ENCODE measurements around the gene SIRT7. TPM values are rescaled to one million over a fixed set of nuclear protein-coding genes. Genes with fewer than 3 reads are reported as not detected.
A peak's percentile ranks its signal among the peaks of the same experiment; 100 is the strongest.

The SIRT7 gene
- total RNA-seq, 2 experiments from 2014 or later, result 49.1 to 69.3 TPM

DNA sequence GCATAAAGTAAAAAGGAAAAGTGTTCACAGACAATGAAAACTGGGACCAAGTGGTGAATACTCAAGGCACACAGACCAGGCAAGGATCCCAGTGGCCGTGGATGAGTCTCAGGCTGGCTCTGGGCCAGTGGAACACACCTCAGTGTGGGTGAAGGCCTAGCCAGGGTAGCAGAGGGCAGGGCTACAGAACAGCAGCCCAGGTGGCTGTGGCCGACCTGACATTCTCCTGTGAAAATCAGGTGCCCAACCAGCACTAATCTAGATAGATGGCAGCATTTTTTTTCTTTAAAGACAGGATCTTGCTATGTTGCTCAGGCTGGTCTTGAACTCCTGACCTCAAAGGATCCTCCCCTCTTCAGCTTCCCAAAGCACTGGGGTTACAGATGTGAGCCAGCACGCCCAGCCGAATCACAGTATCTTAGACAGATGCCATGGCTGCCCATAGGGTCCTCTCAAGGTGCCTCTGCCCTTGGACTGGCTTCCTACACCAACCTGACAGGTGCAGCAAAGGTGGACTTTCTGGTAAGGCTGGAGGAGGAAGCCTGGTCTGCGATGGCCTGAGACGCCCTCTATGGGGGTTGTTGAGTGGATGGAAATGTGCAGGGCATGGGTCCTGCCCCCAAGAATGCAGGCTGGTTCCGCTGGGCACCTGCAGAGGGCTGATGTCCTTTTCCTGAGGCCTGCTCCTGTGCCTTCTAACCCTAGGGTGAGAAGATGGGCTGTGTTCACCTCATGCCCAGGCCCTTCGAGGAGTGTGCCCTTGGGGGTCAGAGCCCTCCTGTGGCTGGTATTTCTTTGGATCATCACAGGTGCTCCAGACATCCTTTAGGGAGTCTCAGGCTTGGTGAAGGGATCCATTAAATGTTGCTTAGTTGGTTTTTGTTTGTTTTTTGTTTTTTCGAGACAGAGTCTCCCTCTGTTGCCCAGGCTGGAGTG, 53.9 kb downstream of the SIRT7 start:
- Histone ChIP-seq H3K27ac (ENCODE audit: low read depth, low read length, poor library complexity, severe bottlenecking) (no peak overlapping the region), H3K36me3 (ENCODE audit: insufficient read depth, low read length) (peaks cover 72% of the 10 kb centered on the region), H3K9me3 (ENCODE audit: low read length) (no peaks in the 10 kb centered on the region), H3K4me2 (ENCODE audit: low read length) (peak overlapping the region; percentile 85), H3K4me3 (ENCODE audit: low read depth, low read length, poor library complexity, severe bottlenecking) (no peak overlapping the region), H3K9me2 (ENCODE audit: insufficient read depth, low read length) (no peaks in the 10 kb centered on the region), H3K79me2 (ENCODE audit: insufficient read depth, low read depth, low read length) (peaks cover 42% of the 10 kb centered on the region), H2AFZ (ENCODE audit: low read length) (no peak overlapping the region), H3K4me1 (ENCODE audit: insufficient read depth, low read length, poor library complexity, severe bottlenecking) (peaks cover 62% of the 10 kb centered on the region), H4K20me1 (ENCODE audit: insufficient read depth, low read length) (peaks cover 14% of the 10 kb centered on the region; the same call in 1 of the 2 replicates)
- DNase-seq (ENCODE audit: low spot score), result peak; percentile 47
- CTCF ChIA-PET (ENCODE audit: unreplicated experiment), result no interaction called here
- no peak for TF ChIP-seq EZH2phosphoT487 (IDR thresholded peaks at IDR 0.05; ENCODE audit: borderline replicate concordance, low read depth, low read length)
- TF ChIP-seq CTCF (conservative IDR thresholded peaks at IDR 0.05; ENCODE audit: low read length), result peak; percentile 61
- intact Hi-C loops (cut with micrococcal nuclease; ENCODE audit: unreplicated experiment), result no loop called here
- BruUV-seq (replicated peaks), result no TSS peak
- POLR2A ChIA-PET, result interaction anchor here (0.8 kb wide), 1 partner anchor 153 kb away, joined by 5 read pairs; no protein-coding TSS in a partner anchor

- no peak overlapping the region for H2AFZ ChIP-seq (ENCODE audit: low read length)
- no peak overlapping the region for H3K27ac ChIP-seq (ENCODE audit: low read depth, low read length, poor library complexity, severe bottlenecking)
- H3K79me2 ChIP-seq (ENCODE audit: insufficient read depth, low read depth, low read length), result peaks cover 47% of the 10 kb centered on the region
- no peak for TF ChIP-seq CTCF (conservative IDR thresholded peaks at IDR 0.05; ENCODE audit: low read length)
- ChIA-PET POLR2A (interaction anchor here (0.8 kb wide), 1 partner anchor 152 kb away, joined by 5 read pairs; no protein-coding TSS in a partner anchor), CTCF (ENCODE audit: unreplicated experiment) (interaction anchor here (0.5 kb wide), 1 partner anchor 79 kb away, joined by 6 read pairs; no protein-coding TSS in a partner anchor)
- intact Hi-C loops (cut with micrococcal nuclease; ENCODE audit: unreplicated experiment), result no loop called here
- peaks cover 62% of the 10 kb centered on the region for H3K4me1 ChIP-seq (ENCODE audit: insufficient read depth, low read length, poor library complexity, severe bottlenecking)
- no TSS peak for BruUV-seq (replicated peaks)
- no peaks in the 10 kb centered on the region for H3K9me3 ChIP-seq (ENCODE audit: low read length)
- H3K36me3 ChIP-seq (ENCODE audit: insufficient read depth, low read length), result peaks cover 72% of the 10 kb centered on the region
- peak overlapping the region; percentile 85 for H3K4me2 ChIP-seq (ENCODE audit: low read length)
- H4K20me1 ChIP-seq (ENCODE audit: insufficient read depth, low read length), result peaks cover 19% of the 10 kb centered on the region; the same call in 1 of the 2 replicates
- no peaks in the 10 kb centered on the region for H3K9me2 ChIP-seq (ENCODE audit: insufficient read depth, low read length)
- DNase-seq (ENCODE audit: low spot score), result no peak
- peak overlapping the region; percentile 77 for H3K4me3 ChIP-seq (ENCODE audit: low read depth, low read length, poor library complexity, severe bottlenecking)
Measured at GRCh38 chr17:81863123-81863675, 54.8 kb downstream of the SIRT7 start.

Other genes with a start within 250 kb of the SIRT7 start
- gene ARL16, start 234.4 kb downstream of the SIRT7 start, total RNA-seq (2014; rRNA removed; shearing (Covaris generic)), result 86.1 and 86.4 TPM in 2 replicates
- gene ARL16, start 234.4 kb downstream of the SIRT7 start, total RNA-seq (2022), result 49.8 and 52.2 TPM in 2 replicates
- gene HGS, start 234.2 kb downstream of the SIRT7 start, total RNA-seq (2014; rRNA removed; shearing (Covaris generic)), result 120 and 162 TPM in 2 replicates
- gene HGS, start 234.2 kb downstream of the SIRT7 start, total RNA-seq (2022), result 175 and 219 TPM in 2 replicates
- gene MRPL12, start 214.8 kb downstream of the SIRT7 start, total RNA-seq (2014; rRNA removed; shearing (Covaris generic)), result 49.8 and 67.2 TPM in 2 replicates
- 143 and 189 TPM in 2 replicates for gene MRPL12, start 214.8 kb downstream of the SIRT7 start, total RNA-seq (2022)
- 46.3 and 46.9 TPM in 2 replicates for gene SLC25A10, start 205.9 kb downstream of the SIRT7 start, total RNA-seq (2014; rRNA removed; shearing (Covaris generic))
- 41.3 and 45.6 TPM in 2 replicates for gene SLC25A10, start 205.9 kb downstream of the SIRT7 start, total RNA-seq (2022)
- gene GCGR, start 114.0 kb downstream of the SIRT7 start, total RNA-seq (2014; rRNA removed; shearing (Covaris generic)), result not detected in 2 replicates
- gene GCGR, start 114.0 kb downstream of the SIRT7 start, total RNA-seq (2022), result not detected in 2 replicates
- 249 and 288 TPM in 2 replicates for gene MCRIP1, start 84.9 kb downstream of the SIRT7 start, total RNA-seq (2014; rRNA removed; shearing (Covaris generic))
- gene MCRIP1, start 84.9 kb downstream of the SIRT7 start, total RNA-seq (2022), result 170 and 180 TPM in 2 replicates
- gene PPP1R27, start 83.1 kb downstream of the SIRT7 start, total RNA-seq (2014; rRNA removed; shearing (Covaris generic)), result not detected in 2 replicates
- not detected in 2 replicates for gene PPP1R27, start 83.1 kb downstream of the SIRT7 start, total RNA-seq (2022)
- gene P4HB, start 57.6 kb downstream of the SIRT7 start, total RNA-seq (2014; rRNA removed; shearing (Covaris generic)), result 388 and 393 TPM in 2 replicates
- gene P4HB, start 57.6 kb downstream of the SIRT7 start, total RNA-seq (2022), result 502 and 577 TPM in 2 replicates
- gene ARHGDIA, start 46.8 kb downstream of the SIRT7 start, total RNA-seq (2014; rRNA removed; shearing (Covaris generic)), result 233 and 265 TPM in 2 replicates
- gene ARHGDIA, start 46.8 kb downstream of the SIRT7 start, total RNA-seq (2022), result 663 and 715 TPM in 2 replicates
- 474 and 621 TPM in 2 replicates for gene ALYREF, start 26.6 kb downstream of the SIRT7 start, total RNA-seq (2014; rRNA removed; shearing (Covaris generic))
- gene ALYREF, start 26.6 kb downstream of the SIRT7 start, total RNA-seq (2022), result 377 and 431 TPM in 2 replicates
- 265 and 315 TPM in 2 replicates for gene ANAPC11, start 26.5 kb downstream of the SIRT7 start, total RNA-seq (2014; rRNA removed; shearing (Covaris generic))
- gene ANAPC11, start 26.5 kb downstream of the SIRT7 start, total RNA-seq (2022), result 225 and 227 TPM in 2 replicates
- 3.2 and 3.9 TPM in 2 replicates for gene NPB, start 15.9 kb downstream of the SIRT7 start, total RNA-seq (2014; rRNA removed; shearing (Covaris generic))
- gene NPB, start 15.9 kb downstream of the SIRT7 start, total RNA-seq (2022), result 2.5 and 2.8 TPM in 2 replicates
- 70.1 and 70.4 TPM in 2 replicates for gene PCYT2, start 6.8 kb downstream of the SIRT7 start, total RNA-seq (2014; rRNA removed; shearing (Covaris generic))
- 104 and 108 TPM in 2 replicates for gene PCYT2, start 6.8 kb downstream of the SIRT7 start, total RNA-seq (2022)
- gene MAFG, start 9.6 kb upstream of the SIRT7 start, total RNA-seq (2014; rRNA removed; shearing (Covaris generic)), result 16.9 and 22.7 TPM in 2 replicates
- 30.1 and 33.6 TPM in 2 replicates for gene MAFG, start 9.6 kb upstream of the SIRT7 start, total RNA-seq (2022)
- 211 and 239 TPM in 2 replicates for gene PYCR1, start 19.1 kb upstream of the SIRT7 start, total RNA-seq (2014; rRNA removed; shearing (Covaris generic))
- gene PYCR1, start 19.1 kb upstream of the SIRT7 start, total RNA-seq (2022), result 165 and 173 TPM in 2 replicates
- 0.19 TPM in 1 of 2 replicates, not detected in the other for gene MYADML2, start 29.1 kb upstream of the SIRT7 start, total RNA-seq (2014; rRNA removed; shearing (Covaris generic))
- gene MYADML2, start 29.1 kb upstream of the SIRT7 start, total RNA-seq (2022), result not detected in 2 replicates
- gene NOTUM, start 43.0 kb upstream of the SIRT7 start, total RNA-seq (2014; rRNA removed; shearing (Covaris generic)), result 3.6 and 4.4 TPM in 2 replicates
- gene NOTUM, start 43.0 kb upstream of the SIRT7 start, total RNA-seq (2022), result 0.88 and 1.9 TPM in 2 replicates
- gene ASPSCR1, start 59.5 kb upstream of the SIRT7 start, total RNA-seq (2014; rRNA removed; shearing (Covaris generic)), result 66.7 and 89.1 TPM in 2 replicates
- 77.8 and 81.8 TPM in 2 replicates for gene ASPSCR1, start 59.5 kb upstream of the SIRT7 start, total RNA-seq (2022)
- gene CENPX, start 104.7 kb upstream of the SIRT7 start, total RNA-seq (2014; rRNA removed; shearing (Covaris generic)), result 249 and 251 TPM in 2 replicates
- 107 and 130 TPM in 2 replicates for gene CENPX, start 104.7 kb upstream of the SIRT7 start, total RNA-seq (2022)
- gene LRRC45, start 105.1 kb upstream of the SIRT7 start, total RNA-seq (2014; rRNA removed; shearing (Covaris generic)), result 52.0 and 62.6 TPM in 2 replicates
- 40.9 and 41.2 TPM in 2 replicates for gene LRRC45, start 105.1 kb upstream of the SIRT7 start, total RNA-seq (2022)
- gene RAC3, start 113.5 kb upstream of the SIRT7 start, total RNA-seq (2014; rRNA removed; shearing (Covaris generic)), result 15.7 and 24.4 TPM in 2 replicates
- gene RAC3, start 113.5 kb upstream of the SIRT7 start, total RNA-seq (2022), result 15.1 and 16.4 TPM in 2 replicates
- gene DCXR, start 119.5 kb upstream of the SIRT7 start, total RNA-seq (2014; rRNA removed; shearing (Covaris generic)), result 138 and 147 TPM in 2 replicates
- gene DCXR, start 119.5 kb upstream of the SIRT7 start, total RNA-seq (2022), result 132 and 138 TPM in 2 replicates
- gene RFNG, start 133.6 kb upstream of the SIRT7 start, total RNA-seq (2014; rRNA removed; shearing (Covaris generic)), result 50.5 and 59.4 TPM in 2 replicates
- 41.3 and 47.3 TPM in 2 replicates for gene RFNG, start 133.6 kb upstream of the SIRT7 start, total RNA-seq (2022)
- gene GPS1, start 133.7 kb upstream of the SIRT7 start, total RNA-seq (2014; rRNA removed; shearing (Covaris generic)), result 137 and 169 TPM in 2 replicates
- 123 and 133 TPM in 2 replicates for gene GPS1, start 133.7 kb upstream of the SIRT7 start, total RNA-seq (2022)
- gene DUS1L, start 147.6 kb upstream of the SIRT7 start, total RNA-seq (2014; rRNA removed; shearing (Covaris generic)), result 374 and 388 TPM in 2 replicates
- 300 and 320 TPM in 2 replicates for gene DUS1L, start 147.6 kb upstream of the SIRT7 start, total RNA-seq (2022)
- gene FASN, start 180.1 kb upstream of the SIRT7 start, total RNA-seq (2014; rRNA removed; shearing (Covaris generic)), result 94.4 and 111 TPM in 2 replicates
- gene FASN, start 180.1 kb upstream of the SIRT7 start, total RNA-seq (2022), result 299 and 364 TPM in 2 replicates